Measurements from ENCODE around the gene CALCOCO2. TPM values are rescaled to one million over a fixed set of nuclear protein-coding genes. Genes with fewer than 3 reads are reported as not detected.
"Not testable (repeated sequence)": the region's sequence is repeated elsewhere in the genome, so short reads cannot be mapped to it uniquely, and the experiment has no call there.

The CALCOCO2 gene
- total RNA-seq, 1 donor from 2014 or later, result 63.4 TPM

DNA sequence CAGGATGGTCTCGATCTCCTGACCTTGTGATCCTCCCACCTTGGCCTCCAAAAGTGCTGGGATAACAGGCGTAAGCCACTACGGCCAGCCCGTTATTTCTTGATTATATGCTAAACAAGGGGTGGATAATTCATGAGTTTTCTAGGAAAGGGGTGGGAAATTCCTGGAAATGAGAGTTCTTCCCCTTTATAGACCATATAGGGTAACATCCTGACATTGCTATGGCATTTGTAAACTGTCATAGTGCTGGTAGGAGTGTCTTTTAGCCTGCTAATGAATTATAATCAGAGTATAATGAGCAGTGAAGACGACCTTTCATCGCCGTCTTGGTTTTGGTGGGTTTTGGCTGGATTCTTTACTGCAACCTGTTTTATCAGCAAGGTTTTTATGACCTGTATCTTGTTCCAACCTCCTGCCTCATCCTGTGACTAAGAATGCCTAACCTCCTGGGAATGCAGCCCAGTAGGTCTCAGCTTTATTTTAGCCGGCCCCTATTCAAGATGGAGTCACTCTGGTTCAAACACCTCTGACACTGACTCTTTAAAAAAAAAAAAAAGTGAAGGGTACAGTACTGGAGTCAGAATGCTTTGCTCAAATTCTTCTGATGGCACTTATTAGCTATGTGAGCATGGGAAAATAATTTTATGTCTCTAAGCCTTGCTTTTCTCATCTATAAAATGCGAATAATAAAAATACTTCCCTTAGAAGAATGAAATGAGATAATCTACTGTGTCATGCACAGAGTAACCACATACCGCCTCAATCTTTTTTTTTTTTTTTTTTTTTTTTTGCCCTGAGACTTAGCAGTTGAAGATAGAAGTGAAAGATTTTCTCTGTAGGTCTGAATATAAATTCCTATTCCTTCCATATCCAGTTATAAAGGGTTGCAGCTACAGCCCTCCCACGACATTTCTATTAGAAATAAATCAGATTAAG, 5.1 kb upstream of the CALCOCO2 start:
- no peak for DNase-seq

DNA sequence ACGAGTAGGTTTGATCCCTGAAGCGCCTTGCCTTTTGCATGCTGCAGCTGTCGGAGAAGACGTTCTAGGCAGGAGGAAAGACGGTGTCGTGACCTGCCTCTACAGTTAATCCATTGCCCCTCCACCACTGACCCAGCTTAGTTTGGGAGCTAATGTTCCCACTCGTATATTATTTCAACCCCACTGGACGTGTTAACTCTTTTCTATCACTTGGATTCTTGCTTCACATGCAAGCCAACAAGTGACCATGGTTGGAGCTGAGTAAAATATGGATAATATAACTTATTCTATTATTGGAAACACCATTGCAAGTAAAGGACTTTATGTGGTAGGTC, 681 bp downstream of the CALCOCO2 start:
- DNase-seq, result no peak

DNA sequence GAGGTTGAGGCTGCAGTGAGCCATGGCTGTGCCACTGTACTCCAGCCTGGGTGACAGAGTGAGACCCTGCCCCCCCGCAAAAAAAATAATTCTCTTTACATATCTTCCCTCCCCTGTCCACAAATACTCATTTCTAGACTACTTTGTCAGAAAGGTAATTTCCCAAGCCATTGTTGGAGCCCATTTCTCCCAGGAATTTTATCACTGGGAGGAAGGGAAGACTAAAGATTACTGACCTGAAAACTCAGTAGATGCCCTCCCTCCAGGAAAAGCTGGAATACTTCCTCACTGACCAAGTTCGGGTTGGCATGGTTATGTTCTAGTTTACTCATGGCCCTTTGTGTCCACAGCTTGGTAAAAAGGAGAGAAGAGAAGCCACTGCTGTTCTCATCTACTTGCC, 4.1 kb downstream of the CALCOCO2 start:
- DNase-seq, result no peak

DNA sequence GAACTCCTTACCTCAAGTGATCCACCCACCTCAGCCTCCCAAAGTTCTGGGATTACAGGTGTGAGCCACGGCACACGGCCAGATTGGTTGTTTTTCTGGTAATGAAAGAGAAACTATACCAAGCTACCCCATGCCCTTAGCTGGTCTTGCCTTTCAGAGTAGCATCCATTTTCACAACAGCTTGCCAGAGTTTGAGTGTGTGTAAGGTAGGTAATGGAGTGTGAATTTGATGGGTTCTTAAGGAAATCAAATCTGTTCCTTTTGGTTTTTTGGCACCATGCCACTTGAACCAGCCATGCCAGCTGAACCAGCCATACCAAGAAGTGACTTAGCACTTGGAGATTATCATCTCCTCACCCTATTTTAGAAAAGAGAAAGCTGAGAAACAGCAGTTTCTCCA, 5.1 kb downstream of the CALCOCO2 start:
- no peak for DNase-seq

DNA sequence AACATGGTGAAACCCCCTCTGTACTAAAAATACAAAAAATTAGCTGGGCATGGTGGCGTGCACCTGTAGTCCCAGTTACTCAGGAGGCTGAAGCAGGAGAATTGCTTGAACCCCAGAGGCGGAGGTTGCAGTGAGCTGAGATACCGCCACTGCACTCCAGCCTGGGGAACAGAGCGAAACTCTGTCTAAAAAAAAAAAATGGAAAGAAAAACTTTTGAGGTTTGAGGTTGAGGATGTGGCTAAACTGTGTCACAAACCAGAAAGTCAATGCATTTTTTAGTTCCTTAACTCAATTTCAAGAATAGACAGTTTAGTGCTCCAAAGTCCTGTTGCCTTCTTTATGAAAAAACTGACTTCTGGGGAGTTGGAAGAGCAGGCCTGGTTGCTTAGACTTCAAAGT, 6.6 kb downstream of the CALCOCO2 start:
- DNase-seq, result not testable (repeated sequence)

DNA sequence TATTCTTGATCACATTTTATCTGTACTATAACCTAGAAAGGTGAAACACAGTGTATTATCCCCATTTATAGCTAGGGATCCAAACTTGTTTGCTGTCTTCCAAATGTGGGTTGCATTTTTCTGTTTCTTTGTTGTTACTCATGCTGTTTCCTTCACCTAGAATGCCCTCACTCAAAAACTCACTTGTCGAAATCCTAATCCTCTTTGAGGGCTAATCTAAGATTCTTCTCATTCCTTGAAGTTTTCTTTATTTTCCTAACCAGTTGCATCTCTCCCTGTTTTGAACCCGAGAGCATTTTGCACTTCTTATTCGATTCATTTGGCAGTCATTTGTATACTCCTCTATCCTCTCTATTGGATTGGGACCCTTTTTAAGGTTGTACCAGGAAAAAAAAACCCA, 9.6 kb downstream of the CALCOCO2 start:
- DNase-seq, result no peak

DNA sequence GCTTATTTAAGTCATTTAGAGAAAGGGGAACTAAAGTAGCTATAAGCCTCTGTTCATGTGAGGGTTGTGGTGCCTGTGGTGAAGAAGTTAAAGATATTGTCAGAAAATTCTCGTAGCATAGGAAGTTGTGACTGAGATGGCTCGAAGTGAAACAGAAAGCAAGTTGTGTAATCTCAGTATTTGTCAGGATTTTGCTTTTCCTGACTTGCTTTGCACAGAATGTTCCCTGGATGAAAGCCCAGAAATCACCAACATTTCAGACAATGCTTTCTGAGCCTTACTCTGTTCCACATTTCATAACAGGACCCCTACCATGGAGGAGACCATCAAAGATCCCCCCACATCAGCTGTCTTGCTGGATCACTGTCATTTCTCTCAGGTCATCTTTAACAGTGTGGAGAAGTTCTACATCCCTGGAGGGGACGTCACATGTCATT, 10.6 kb downstream of the CALCOCO2 start:
- peak; percentile 27 for DNase-seq

DNA sequence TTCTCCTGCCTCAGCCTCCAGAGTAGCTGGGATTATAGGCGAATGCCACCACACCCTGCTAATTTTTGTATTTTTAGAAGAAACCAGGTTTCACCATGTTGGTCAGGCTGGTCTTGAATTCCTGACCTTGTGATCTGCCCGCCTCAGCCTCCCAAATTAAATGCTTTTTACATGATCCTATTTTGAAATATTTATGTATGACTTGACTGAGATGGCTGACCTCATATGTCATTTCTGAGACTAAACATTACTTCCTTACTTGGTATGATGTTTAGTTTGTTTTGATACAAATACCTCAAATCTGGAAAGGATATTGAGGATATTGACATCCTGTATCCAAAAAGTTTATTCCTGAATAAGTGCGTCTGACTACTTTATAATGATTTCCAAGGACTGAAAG, 11.9 kb downstream of the CALCOCO2 start:
- DNase-seq, result no peak

DNA sequence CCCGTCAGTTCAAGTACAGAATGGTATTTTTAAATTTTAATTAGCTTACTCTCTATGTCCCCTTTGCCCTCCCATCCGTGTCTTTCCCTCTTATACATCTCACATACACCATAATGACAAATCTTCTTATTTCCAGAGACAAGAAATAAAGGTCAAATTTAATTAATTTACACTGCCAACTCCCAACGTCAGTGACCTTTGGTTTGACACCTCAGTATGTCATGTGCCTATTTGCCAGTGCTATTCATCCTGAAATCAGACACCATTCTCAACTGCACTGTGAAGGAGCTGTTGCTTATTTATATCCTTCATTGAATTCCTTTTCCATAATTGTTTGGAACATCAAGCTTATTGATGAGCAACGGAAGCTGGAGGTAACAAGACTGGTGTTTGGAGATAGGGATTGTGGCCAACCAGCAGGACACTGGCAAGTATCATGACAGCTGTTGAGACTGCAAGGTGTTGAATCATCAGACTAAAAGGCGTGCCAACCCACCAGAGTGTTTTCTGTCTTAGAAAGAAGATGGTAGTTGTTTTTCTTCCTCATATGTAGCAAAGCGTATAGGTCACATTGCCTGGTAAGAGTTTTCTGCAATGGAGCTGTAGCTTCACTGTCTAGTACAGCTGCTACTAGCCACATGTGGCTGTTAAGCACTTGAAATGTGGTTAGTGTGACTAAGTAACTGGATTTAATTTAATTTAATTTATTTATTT, 12.5 kb downstream of the CALCOCO2 start:
- DNase-seq, result no peak

DNA sequence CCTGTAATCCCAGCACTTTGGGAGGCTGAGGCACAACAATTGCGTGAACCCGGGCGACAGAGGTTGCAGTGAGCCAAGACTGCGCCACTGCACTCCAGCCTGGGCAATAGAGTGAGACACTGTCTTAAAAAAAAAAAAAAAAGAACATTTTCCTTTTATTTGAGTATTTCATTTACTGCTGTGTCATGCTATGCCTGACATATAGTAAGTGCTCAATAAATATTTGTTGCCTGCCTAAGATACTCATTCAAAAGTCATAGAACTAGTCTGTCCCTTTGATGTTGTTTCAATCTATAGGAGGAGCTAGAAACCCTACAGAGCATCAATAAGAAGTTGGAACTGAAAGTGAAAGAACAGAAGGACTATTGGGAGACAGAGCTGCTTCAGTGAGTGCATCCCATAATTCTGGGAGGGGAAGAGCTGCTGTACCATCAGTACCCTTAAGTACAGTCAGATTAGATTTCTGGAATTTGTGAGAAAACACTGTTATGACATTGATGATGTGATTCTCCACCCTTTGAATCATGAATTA, 20.0 kb downstream of the CALCOCO2 start:
- DNase-seq, result no peak

DNA sequence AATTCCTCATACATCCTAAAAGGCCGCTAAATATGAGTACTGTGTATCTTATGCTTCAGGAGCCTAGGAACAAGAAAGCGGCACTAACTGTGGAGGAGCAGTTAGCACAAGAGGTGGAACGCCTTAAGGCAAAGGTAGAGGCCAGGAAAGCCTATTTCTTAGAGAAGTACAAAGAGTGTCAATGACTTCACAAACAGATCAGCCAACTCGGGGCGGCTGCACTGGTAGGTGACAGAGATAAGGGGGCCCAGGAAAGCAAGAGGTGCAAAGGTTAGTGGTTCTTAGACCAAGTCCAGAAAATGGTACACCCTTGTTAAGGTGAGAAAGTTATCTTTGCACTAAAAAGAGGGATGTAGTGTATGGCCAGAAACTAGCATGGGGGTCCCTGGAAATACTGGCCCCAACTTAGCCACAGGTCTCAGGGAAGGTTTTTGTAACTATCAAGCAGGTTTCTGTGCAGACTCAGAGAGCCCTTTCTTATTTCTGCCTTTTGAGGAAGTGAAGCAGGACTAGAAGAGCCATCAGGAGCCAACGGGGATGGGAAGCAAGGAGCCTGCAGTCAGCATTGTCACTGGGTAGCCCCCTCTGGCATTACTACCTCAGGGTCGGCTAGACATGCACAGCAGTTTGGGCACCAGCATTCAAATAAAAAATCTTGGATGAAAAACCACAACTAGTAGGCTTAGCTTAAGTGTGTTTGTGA, 24.1 kb downstream of the CALCOCO2 start:
- DNase-seq, result no peak

DNA sequence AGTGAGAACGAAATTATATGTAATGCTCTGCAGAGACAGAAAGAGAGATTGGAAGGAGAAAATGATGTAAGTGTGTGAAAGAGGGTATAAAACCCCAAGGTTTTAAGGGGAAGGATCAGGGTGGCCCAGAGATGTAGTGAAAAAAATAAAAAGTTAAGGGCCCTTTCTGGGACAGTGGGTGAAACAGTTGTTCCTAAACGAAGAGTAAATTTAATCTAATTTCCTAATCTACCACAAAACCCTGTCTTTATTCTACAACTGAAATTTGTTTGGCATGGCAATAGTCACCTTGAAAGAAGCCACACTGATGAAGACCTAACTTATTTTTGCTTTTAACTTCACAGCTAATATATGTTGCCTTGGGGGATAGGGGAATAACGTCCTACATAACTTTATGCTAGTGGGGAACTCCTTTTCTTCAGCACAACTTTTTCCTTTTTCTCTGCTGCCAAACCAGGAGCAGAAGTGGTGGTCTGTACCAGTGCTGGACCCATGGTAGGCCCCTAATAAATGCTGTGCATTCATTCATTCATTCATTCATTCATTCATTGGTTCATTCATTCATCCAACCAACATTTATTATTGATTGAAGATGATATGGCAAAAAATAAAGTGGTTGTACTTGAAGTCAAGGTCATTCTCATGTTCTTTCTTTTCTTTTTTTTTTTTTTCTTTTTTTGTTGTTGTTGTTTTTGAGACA, 25.4 kb downstream of the CALCOCO2 start:
- DNase-seq, result no peak

DNA sequence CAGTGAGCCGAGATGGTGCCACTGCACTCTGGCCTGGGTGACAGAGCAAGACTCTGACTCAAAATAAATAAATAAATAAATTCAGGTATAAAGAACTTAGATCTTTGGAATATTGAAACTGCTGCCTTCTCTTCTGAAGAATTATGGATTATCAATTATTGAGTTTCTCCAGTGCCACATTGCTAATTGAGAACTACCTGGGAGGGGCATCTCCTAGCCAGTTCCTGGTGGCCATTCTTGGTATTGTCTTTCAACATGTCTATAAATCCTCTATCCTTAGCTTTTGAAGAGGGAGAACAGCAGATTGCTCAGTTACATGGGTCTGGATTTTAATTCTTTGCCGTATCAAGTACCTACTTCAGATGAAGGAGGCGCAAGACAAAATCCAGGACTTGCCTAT, 29.2 kb downstream of the CALCOCO2 start:
- DNase-seq, result no peak

DNA sequence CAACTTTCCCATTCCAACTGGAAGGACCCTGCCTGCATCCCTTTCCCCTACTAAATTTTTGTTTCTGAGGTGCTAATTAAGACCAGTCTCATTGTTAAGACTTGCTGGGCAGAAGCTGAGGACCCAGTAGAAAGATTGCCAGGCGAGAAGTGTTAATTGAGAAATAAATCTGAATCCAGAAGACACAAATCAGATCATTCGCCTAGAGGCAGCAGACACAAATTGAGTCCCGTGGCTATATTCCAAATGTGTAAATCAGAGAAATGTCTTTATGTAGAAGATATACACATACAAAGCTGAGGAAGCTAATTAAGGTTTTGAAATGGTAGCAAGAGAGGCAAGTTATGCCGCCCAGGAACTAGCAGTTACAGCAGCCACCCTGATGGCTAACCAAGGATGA, 29.6 kb downstream of the CALCOCO2 start:
- no peak for DNase-seq

DNA sequence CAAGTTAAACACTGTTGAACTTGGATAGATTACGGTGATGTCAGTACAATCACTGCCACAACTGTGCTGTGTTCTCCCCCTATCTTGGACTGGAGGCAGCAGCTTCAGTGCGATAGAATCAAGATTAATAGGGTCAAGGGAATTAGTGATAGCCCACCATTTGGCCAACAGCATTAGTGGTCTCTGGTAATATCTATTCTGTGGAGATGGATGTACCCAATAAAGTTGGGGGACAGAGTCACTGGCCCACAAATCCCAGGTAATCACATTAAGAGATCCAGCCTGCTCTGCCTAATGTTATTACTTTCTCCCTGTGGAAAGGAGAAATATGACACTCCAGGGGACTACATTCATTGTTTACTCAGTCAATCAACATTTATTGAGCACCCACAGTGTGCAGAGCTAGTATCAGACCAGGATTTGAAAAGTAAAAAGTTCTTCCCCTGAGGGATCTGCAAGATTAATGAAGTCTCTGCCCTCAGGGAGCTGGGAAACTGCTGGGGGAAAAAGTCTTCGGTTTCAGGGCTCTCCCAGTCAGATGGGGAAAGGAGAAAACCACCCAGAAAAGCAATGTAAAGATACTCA, 38.2 kb downstream of the CALCOCO2 start:
- no peak for DNase-seq

DNA sequence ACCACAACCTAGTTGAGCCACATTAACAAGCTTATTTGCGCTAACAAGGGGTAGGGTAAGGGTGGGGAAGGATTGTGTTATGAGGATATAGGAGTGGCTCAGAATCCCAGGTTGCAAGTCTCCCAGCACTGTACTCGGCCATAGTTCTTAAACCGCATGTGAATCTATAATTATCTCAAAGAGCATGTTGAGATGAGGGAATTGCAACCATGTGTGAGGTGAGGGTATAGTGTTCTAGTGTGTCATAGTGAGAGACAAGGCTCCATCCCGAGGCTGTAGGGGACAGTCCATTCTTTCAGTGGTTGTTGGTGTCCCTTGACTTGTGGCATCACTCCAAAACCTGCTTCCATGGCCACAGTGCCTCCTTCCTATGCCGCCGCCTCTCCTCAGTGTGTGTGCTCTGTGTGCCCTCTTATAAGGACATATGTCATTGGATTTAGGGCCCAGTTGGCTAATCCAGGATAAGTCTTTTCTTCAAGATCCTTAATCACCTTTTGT, 39.0 kb downstream of the CALCOCO2 start:
- DNase-seq, result no peak

DNA sequence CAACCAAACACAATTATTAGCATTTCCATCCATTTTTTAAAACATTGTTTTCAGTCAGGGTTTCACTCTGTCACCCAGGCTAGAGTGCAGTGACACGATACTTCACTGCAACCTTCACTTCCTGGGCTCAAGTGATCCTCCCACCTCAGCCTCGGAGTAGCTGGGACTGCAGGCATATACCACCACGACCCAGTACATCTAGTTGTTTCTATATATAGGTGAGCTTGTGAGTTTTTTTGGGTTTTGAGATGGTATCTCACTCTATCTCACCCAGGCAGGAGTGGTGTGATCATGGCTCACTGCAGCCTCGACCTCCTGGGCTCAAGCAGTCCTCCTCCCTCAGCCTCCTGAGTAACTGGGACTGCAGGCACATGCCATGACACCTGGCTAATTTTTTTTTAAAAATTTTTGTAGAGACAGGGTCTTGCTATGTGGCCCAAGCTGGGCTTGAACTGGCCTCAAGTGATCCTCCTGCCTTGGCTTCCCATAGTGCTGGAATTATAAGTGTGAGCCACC, 40.3 kb downstream of the CALCOCO2 start:
- no peak for DNase-seq

DNA sequence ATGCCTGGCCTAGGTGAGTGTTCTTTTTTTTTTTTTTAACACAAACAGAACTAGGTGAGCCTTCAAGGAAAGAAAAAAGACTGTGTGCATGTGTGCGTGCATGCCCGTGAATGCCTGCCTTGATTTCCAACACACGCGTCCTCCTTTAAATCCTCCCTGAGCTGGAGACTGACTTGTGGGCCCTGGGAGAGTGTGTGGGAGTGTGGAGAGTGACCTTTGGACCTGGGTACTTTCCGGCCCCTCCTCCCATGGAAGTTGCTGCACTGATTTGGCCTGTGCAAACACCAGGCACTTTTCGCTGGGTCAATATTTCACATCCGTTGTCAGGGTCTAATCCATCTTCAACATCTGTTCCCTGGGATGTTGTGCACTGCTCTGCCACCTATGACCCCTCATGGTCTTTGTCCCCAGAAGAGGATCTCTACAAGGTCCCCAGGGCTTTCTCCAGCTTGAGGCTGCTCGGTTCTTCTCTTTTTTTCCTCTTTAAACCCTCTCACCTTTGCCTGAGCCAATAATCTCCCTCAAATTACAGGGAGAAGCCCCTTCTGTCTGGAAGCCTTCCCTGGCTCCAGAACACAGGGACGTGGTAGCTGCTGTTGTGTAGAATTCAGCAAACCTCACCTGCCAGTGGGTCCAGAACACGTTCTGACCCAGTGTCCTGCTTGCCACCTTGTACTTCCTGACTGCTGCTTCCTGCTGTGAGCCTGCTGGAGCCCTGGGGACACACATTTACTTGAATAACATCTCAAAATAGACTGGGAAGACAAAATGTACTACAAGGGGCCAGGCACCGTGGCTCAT, 40.9 kb downstream of the CALCOCO2 start:
- DNase-seq, result no peak

DNA sequence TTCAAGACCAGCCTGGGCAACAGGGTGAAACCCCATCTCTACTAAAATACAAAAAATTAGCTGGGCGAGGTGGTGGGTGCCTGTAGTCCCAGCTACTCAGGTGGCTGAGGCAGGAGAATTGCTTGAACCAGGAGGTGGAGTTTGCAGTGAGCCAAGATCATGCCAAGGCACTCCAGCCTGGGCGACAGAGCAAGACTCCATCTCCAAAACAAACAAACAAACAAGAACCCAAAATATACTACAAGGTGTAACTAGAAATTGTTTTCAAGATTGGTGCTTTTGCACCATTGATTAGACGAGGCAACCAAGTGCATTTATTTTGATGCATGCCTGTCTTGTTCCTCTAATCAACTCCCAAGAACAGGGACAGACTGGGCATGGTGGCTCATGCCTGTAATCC, 41.6 kb downstream of the CALCOCO2 start:
- not testable (repeated sequence) for DNase-seq

DNA sequence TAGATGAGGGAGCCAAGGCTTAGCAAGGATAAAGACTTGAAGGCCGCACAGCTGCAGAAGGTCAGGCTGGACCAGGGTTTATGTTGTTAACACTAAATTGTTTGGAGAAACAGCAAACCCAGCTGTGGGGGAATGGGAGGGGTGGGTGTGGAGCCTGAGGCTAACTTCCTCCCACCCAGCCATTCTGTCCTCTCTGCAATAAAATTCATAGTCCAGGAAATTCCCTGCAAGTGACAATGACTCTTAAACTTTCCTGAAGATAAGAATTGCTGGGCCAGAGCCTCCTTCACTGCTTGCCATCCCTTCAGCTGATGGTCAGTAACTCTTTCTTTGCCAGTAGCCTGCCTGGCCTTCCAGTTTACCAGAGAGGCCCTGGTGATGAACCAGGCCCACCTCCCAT, 42.4 kb downstream of the CALCOCO2 start:
- peak; percentile 6 for DNase-seq
